SK-N-DZ (cell line): ENCODE results near the gene DAW1.
"Not testable (repeated sequence)": the region's sequence is repeated elsewhere in the genome, so short reads cannot be mapped to it uniquely, and the experiment has no call there.

ENCODE experiments used
- DNase-seq: peaks from one replicate; pipeline ENCODE4 v3.0.0-alpha.2; 2015; ENCODE audit warnings: low spot score
- small RNA-seq, 2 experiments: library from RNA; depleted of rRNA; stranded (forward); fragments of <200 nt; gene quantifications; one replicate each; pipeline ENCODE3, GENCODE V24; 2014

Gene DAW1

DNA sequence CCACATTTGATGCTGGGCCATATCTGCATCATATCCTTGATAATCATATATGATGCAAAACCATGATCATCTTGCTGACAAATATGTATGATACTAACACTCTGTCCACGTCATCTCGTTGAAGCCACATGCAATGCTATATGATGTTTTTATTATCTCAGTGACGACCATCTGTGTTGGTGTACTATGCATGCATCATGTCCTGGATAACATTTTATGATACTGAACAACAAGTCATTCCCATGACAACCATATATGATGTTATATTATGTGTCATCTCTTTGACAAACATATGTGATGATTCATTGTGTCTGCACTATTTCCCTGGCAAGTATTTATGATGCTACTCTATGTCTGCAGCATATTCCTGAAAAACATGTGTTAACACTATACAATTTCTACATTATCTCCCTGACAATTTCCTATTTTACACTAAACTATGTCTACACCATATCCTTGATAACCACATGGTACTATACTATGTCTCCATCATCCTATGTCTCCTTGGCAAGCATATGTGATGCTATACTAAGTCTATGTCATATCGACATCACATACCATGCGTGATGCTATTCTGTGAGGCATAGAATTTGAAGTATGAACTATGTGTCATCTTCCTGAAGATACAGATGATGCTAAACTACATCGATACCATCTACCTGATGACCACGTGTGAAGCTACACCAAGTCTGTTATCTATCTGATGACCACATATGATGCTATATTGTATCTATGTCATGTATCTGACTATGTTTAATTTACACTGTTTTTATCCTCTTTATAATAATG is 37.0 kb downstream of the DAW1 start:
- DNase-seq = no peak

- DNase-seq = no peak
These were observed 42.9 kb downstream of the DAW1 start for GRCh38 chr2:227914362-227914761.

DNA sequence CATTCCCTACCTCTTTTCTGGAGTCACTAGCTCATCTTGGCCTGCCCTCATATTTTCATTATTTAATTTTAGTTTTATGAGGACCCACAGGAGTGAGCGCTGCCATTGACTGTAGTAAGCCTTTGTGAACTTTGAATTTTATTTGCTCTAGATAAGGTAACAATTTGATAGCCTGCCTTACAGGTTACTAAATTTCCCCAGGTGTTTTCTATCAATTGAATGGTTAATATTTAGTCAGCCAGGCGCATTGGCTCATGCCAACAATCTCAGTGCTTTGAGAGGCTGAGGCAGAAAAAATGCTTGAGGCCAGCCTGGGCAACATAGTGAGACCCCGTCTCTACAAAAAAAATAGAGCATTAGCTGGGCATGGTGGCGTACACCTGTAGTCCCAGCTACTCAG is 50.2 kb downstream of the DAW1 start:
- DNase-seq = no peak

- DNase-seq = no peak
These were observed 60.6 kb downstream of the DAW1 start for GRCh38 chr2:227932001-227932400.

GRCh38 chr2:227932403-227932802 is 61.0 kb downstream of the DAW1 start:
- DNase-seq = no peak

- DNase-seq = no peak
These were observed 62.5 kb downstream of the DAW1 start for GRCh38 chr2:227933884-227934283.

DNA sequence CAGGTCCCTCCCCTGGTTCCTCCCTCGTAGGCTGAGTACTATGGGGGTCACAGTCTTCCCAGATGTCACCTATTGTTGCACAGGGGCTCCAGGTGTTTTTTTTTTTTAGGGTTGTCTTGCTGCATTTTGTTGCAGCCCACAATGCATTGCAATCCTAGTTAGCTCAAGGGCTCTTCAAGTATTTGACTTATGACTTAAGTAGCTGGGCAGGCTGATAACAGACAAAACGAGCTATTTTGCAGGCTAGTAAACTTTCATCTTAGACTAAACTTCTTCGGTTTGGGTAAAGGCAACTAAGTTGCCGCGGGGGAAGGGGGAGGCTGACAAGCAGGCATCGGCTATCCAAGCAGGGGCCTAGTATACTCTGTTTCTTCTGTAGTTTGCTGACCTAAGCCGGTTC is 64.8 kb downstream of the DAW1 start:
- DNase-seq = not testable (repeated sequence)

- DNase-seq = peak; percentile 20
These were observed 68.0 kb downstream of the DAW1 start for GRCh38 chr2:227939271-227940027.

- no peak for DNase-seq
These were observed 70.6 kb downstream of the DAW1 start for GRCh38 chr2:227942021-227942420.

DNA sequence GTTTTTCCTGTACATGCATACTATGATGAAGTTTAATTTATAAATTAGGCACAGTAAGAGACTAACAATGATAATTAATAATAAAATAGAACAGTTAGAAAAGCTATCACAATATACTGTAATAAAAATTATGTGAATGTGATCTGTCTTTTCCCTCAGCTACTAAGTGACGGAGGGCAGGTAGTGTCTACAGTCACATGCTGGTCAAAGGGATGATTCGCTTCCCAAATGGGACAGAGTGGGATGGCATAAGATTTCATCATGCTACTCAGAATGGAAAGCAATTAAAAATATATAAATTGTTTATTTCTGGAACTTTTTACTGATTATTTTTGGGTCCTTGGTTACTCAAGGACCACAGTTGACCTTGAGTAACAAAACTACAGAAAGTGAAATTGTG is 71.5 kb downstream of the DAW1 start:
- no peak for DNase-seq

DNA sequence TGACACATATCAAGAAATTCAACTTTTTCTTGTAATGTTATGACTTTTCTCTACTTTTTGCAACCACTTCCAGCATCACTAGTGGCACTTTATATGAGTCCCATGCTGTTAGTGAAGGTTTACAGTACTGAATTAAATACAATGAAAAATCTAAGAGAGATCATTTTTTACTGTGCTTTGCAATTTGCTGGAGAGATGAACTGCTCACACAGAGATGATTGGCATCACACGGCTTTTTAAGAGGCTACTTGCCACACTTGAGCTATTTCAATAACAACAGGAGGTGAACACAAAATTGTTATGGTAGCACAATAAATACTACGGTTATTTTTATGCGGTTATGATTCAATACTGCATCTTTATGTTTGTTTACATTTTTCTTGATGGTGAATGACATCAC is 88.9 kb downstream of the DAW1 start:
- no peak for DNase-seq

- DNase-seq = no peak
These were observed 100.3 kb downstream of the DAW1 start for GRCh38 chr2:227971619-227972230.

GRCh38 chr2:227973241-227973640 is 101.8 kb downstream of the DAW1 start:
- no peak for DNase-seq

Small RNA genes within 50 kb of the gene (small RNA-seq; reads per million reads assigned to genes)
- 0 reads per million in 2 experiments for gene RF00402
